Effector memory CD4-positive, alpha-beta T cell (primary cell): ENCODE measurements around the gene SELPLG.

Source experiments
- DNase-seq, 3 donors: peaks; one replicate each; pipeline ENCODE4 v3.0.0-alpha.2; 2020
- H3K27ac ChIP-seq: 2 replicates; pipeline ENCODE4 v1.7.0; 2013; ENCODE audit warnings: mild to moderate bottlenecking, low read length, moderate library complexity; ENCODE audit not compliant: insufficient read depth, poor library complexity, severe bottlenecking
- H3K27me3 ChIP-seq: replicated peaks from 2 replicates; pipeline ENCODE4 v1.7.0; 2013; ENCODE audit warnings: mild to moderate bottlenecking, low read length; ENCODE audit not compliant: insufficient read depth, control insufficient read depth, poor library complexity, severe bottlenecking
- H3K36me3 ChIP-seq: 2 replicates; pipeline ENCODE4 v1.7.0; 2013; ENCODE audit warnings: mild to moderate bottlenecking, low read length, moderate library complexity; ENCODE audit not compliant: control insufficient read depth, insufficient read depth
- H3K4me1 ChIP-seq: 2 replicates; pipeline ENCODE4 v1.7.0; 2013; ENCODE audit warnings: low read length, mild to moderate bottlenecking; ENCODE audit not compliant: control insufficient read depth, insufficient read depth, poor library complexity, severe bottlenecking
- H3K4me3 ChIP-seq: 2 replicates; pipeline ENCODE4 v1.7.0; 2013; ENCODE audit warnings: low read length, low read depth, mild to moderate bottlenecking; ENCODE audit not compliant: insufficient read depth, poor library complexity, severe bottlenecking
- H3K9me3 ChIP-seq: 2 replicates; pipeline ENCODE4 v1.7.0; 2013; ENCODE audit warnings: mild to moderate bottlenecking, low read length, moderate library complexity; ENCODE audit not compliant: control insufficient read depth

The SELPLG gene

DNA sequence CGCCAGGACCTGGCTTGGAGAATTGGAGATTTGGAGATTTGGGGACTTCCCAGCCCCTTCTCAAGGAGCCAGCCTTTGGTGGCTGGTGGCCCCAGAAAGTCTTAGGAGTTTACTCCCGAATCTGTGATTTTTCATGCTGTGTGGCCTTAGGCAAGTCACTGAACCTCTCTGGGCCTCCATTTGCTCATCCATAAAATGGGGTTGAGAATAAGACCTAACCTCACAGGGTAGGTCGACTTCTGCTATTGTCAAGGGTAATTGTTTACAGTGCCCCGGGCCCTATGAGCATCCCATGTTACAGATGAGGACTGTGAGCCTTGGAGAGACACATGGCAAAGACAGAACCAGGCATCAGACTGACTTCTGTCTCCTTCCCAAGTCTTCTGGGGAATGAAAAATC lies 19.7 kb downstream of the SELPLG start:
- H3K4me3 ChIP-seq = no peak overlapping the region
- peaks cover 23% of the 10 kb centered on the region for H3K4me1 ChIP-seq
- H3K27ac ChIP-seq = no peak overlapping the region
- no peaks in the 10 kb centered on the region for H3K27me3 ChIP-seq
- DNase-seq = no peak
- no peaks in the 10 kb centered on the region for H3K9me3 ChIP-seq
- no peaks in the 10 kb centered on the region for H3K36me3 ChIP-seq

DNA sequence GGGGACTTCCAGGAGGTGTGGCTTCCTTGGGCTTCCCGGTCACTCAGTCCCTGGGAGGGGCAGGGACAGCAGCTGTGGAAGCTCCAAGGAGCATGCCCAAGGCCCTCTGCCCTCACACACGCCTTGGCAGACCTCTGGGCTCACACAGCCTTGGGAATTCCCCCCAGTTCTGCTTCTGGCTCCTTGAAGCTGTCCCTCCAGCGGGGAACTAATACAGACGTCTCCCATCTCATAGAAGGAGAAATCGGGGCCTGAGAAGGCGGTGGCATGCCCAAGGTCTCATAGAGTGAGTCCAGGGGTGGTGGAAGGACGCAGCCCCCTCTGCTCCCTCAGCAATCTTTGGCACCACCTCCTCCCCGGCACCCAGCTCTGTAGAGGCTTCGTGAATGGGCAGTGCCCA lies 20.1 kb downstream of the SELPLG start:
- peaks cover 20% of the 10 kb centered on the region for H3K4me1 ChIP-seq
- H3K9me3 ChIP-seq = no peaks in the 10 kb centered on the region

DNA sequence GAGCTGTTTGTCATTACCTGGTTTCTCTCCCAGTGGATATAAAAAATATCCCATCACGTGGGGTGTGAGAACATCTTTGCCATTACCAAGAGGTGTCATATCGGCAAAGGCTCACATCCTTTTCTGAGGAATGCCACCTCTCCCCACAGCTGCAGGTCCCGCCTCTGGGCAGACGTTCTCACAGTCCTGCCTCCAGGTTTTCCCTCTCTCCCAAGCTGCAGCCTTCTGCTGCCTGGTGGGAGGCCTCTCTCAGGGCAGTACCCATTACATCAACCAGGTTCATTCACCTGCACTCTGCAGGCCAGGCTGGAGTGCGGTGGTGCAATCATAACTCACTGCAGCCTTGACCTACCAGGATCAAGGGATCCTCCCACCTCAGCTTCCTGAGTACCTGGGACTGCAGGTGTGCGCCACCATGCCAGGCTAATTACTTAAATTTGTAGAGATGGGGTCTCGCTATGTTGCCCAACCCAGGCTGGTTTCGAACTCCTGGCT lies 20.9 kb downstream of the SELPLG start:
- Histone ChIP-seq H3K4me1 (peaks cover 15% of the 10 kb centered on the region), H3K27ac (no peak overlapping the region), H3K4me3 (no peak overlapping the region), H3K36me3 (no peaks in the 10 kb centered on the region), H3K27me3 (no peaks in the 10 kb centered on the region), H3K9me3 (no peaks in the 10 kb centered on the region)
- DNase-seq = no peak

More for the DNA sequence above, 20.1 kb downstream of the SELPLG start:
- Histone ChIP-seq H3K36me3 (no peaks in the 10 kb centered on the region), H3K27ac (no peak overlapping the region), H3K27me3 (no peaks in the 10 kb centered on the region), H3K4me3 (no peak overlapping the region)
- DNase-seq = no peak

DNA sequence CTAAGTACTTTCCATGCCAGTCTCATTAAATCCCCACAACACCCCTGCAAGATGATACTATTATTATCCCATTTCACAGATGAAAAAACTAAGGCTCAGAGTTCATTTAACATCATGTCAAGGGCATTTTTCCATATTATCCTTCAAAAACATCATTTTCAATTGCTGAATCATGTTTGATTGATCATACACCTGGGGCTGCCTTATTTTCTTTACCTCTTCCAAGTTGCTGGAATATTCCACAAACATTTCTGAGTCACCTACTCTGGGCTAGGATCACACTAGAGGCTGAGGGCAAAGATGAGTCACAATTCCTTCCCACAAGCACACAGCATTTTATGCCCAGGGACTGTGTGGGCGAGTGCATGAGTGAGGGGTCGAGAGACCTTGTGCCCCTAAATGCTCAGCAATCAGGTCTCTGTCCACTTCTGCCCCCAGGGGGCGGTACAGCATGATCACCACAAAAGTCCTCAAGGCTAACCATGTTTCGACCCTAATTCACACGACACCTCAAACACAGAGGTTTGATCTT lies 21.7 kb downstream of the SELPLG start:
- Histone ChIP-seq H3K4me3 (no peak overlapping the region), H3K9me3 (no peaks in the 10 kb centered on the region), H3K4me1 (peaks cover 6% of the 10 kb centered on the region), H3K27me3 (no peaks in the 10 kb centered on the region), H3K27ac (no peak overlapping the region), H3K36me3 (no peaks in the 10 kb centered on the region)
- DNase-seq = peak; percentile 24 to 38 (median 36)

DNA sequence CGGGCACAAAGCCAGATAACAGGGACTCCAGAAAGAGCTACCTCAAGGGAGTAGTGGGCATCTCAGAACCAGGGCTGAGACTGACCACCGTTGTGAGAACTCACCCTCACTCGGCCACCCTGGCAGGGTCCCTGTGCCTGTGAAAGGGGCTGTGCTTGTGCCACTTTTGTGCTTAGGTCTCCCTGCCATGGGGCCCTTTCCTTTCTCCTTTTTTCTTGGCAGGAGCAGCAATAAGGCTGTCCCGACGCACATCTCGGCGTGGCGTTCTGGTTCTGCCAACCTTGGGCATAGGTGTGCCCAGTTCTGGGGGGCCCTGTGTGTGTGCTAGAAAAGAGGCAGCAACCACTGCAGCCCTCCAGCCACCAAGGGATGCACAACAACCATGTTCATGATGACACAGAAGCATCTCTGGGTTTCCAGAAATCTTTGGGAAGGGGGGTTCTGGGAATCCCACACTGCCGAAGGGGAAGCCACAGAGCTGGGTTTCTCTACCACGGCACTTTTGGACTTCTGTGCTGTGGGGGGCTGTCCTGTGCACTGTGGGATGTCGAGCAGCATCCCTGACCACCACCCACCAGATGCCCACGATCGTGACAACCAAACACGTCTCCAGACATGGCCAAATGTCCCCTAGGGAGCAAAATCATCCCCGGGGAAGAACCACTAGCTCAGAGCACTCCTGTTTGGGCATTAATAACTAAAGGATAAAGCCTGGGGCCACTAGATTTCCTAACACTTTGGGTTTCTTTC lies 22.7 kb downstream of the SELPLG start:
- Histone ChIP-seq H3K4me1 (no peaks in the 10 kb centered on the region), H3K36me3 (no peaks in the 10 kb centered on the region), H3K27me3 (no peaks in the 10 kb centered on the region), H3K9me3 (no peaks in the 10 kb centered on the region), H3K27ac (no peak overlapping the region), H3K4me3 (no peak overlapping the region)
- DNase-seq = no peak

DNA sequence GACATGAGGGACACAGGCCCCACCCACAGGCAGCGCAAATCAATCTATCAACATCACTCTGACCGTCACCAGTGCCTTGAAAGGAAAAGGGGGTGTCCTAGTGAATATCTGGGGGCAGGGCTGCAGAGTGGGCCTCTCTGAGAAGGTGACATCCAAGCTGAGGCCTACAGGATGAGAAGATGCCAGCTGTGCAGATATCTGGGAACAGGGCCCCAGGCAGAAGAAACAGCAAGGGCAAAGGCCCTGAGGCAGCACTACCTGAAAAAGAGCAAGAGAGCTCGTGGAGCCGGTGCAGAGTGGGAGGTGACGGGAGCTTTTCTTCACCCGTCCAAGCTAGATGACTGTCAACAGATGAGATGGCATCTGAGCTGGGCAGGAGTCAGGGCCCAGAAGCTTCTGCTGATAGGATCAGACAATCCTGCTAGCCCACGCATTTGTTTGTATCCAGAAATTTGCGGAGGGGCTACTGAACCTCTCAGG lies 23.3 kb downstream of the SELPLG start:
- no peaks in the 10 kb centered on the region for H3K27me3 ChIP-seq

DNA sequence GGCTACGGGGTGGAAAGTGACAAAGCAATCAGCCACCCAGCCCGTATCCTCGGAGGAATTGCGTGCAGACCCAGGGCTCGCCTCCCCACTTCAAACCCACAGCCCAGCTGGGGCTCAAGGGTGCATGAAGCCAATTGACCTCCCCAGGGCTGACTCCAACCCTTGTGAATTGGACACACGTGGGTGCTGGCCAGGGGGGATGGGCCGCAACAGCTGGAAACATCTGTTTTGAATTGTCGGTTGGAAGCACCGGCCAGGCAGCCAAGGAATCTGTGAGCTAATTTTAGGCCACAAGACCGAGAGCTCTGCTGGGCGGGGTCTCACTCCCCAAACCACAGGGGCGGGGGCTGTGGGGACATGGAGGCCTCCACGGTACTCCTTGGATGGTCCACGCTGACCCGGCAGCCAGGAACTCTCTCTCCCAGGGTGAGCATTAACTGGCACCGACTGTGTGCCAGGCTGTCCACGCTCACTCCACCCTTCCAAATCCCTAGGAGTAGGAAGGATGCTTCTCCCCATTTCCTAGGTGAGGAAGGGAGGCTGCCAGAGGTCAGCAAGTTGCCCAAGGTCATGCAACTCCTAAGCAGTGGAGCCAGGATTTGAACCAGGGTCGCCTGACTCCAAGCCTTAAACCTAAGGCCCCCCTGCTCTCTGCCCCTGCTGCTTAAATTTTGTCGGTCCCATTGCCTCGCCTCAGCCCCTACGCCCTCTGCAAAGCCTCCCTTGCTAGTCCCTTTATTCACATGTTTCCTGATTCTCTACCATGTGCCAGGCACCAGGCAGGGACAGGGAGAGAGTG lies 24.0 kb downstream of the SELPLG start:
- H3K4me1 ChIP-seq = no peaks in the 10 kb centered on the region
- H3K27ac ChIP-seq = no peak overlapping the region
- no peak for DNase-seq
- no peak overlapping the region for H3K4me3 ChIP-seq
- no peaks in the 10 kb centered on the region for H3K9me3 ChIP-seq
- no peaks in the 10 kb centered on the region for H3K27me3 ChIP-seq
- H3K36me3 ChIP-seq = no peaks in the 10 kb centered on the region

More for the DNA sequence above, 23.3 kb downstream of the SELPLG start:
- Histone ChIP-seq H3K27ac (no peak overlapping the region), H3K4me1 (no peaks in the 10 kb centered on the region), H3K9me3 (no peaks in the 10 kb centered on the region), H3K36me3 (no peaks in the 10 kb centered on the region), H3K4me3 (no peak overlapping the region)
- DNase-seq = no peak

DNA sequence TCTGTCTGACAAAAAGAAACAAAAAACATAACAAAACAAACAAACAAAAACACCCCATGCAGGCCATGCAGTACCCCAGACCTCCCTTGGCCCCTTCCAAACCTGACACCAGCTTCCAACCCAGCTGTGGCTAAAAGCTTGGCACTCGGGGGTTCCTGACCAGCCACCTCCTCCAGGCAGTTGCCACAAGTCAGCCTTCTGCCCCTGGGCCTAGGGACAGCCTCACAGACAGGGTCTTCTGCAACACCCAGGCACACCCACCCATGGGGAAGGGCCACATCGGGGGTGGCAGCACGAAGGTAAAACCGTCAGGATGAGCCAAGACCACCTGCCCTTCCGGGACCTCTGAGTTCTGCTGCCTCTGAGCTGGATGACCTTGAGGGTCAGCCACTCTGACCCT lies 25.1 kb downstream of the SELPLG start:
- Histone ChIP-seq H3K36me3 (no peaks in the 10 kb centered on the region), H3K4me3 (no peak overlapping the region)

DNA sequence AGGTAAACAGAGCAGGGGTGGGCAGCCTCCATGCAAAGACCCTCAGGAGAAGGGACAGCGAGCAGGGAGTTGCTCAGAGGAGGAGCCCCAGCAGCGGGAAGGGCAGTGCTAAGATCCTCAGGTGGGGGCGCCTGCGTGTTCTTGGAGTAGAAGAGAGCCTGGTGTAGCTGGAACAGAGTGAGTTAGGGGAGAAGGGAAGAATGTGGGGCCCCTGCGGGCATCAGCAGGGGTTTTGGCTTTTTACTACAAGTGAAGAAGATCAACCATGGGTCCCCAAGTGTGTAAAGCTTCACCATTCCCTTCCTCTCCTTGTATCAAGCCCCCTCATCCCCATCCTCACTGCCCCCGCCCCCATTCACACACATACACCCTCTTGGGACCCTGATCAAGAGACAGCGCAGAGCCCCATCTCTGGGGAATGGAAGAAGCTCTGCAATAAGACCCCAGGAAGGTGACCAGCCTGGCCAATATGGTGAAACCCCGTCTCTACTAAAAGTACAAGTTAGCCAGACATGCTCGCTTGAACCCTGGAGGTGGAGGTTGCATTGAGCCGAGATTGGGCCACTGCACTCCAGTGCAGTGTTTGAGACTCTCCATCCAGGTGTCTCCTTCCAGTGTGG lies 25.6 kb downstream of the SELPLG start:
- no peak overlapping the region for H3K27ac ChIP-seq
- DNase-seq = no peak
- no peak overlapping the region for H3K4me3 ChIP-seq
- H3K27me3 ChIP-seq = no peaks in the 10 kb centered on the region
- no peaks in the 10 kb centered on the region for H3K4me1 ChIP-seq
- no peaks in the 10 kb centered on the region for H3K9me3 ChIP-seq
- H3K36me3 ChIP-seq = no peaks in the 10 kb centered on the region

More for the DNA sequence above, 25.1 kb downstream of the SELPLG start:
- no peaks in the 10 kb centered on the region for H3K9me3 ChIP-seq
- no peak for DNase-seq
- no peaks in the 10 kb centered on the region for H3K4me1 ChIP-seq
- no peaks in the 10 kb centered on the region for H3K27me3 ChIP-seq
- no peak overlapping the region for H3K27ac ChIP-seq
